HCT116 (cell line): Measurements from ENCODE around the gene S100P. TPM values are rescaled to one million over a fixed set of nuclear protein-coding genes. Genes with fewer than 3 reads are reported as not detected.

Experiments used
- ATAC-seq: fragments of 200-7000 bp; cut with Tn5 transposase; 2 replicates; pipeline ENCODE4 v1.9.1; 2020; ENCODE audit warnings: mild to moderate bottlenecking, moderate library complexity
- BruUV-seq: library from RNA; stranded (reverse); fragments of 400-500 nt; replicated peaks from 2 replicates; lab custom pipeline; 2021; lab: Mats Ljungman, UMichigan
- CTCF ChIA-PET: fragments of 300-600 bp; sonication (Branson Sonifier 250); formaldehyde crosslinking; loops from one replicate; lab custom pipeline; 2021; ENCODE audit warnings: antibody characterized with exemption; lab: Charles Lee
- POLR2A ChIA-PET: fragments of 300-600, 350-600 bp; sonication (Branson Sonifier 250); formaldehyde crosslinking; loops from one replicate; lab custom pipeline; 2021; ENCODE audit warnings: antibody characterized with exemption; lab: Charles Lee
- RAD21 ChIA-PET, 2 experiments: fragments of 300-600 bp; sonication (Branson Sonifier 250); formaldehyde crosslinking; loops; one replicate each; lab custom pipeline; 2023; ENCODE audit warnings: low total read pairs in 2 of 2; ENCODE audit not compliant: uncharacterized antibody in 2 of 2, unreplicated experiment in 2 of 2, low non-redundant PET in 1 of 2; lab: Charles Lee
- DNase-seq: peaks from one replicate; pipeline ENCODE4 v3.0.0-alpha.2; 2010; ENCODE audit warnings: low read depth, low spot score
- H2AFZ ChIP-seq: fragments of 200-600 bp; shearing (Covaris generic), sonication (generic); 2 replicates; pipeline ENCODE4 v1.6.1; 2017; ENCODE audit warnings: low read depth, mixed run types, mixed read lengths, antibody characterized with exemption, low read length; ENCODE audit not compliant: poor library complexity, severe bottlenecking
- H3K27ac ChIP-seq: 2 replicates; pipeline ENCODE4 v1.5.1; 2012; ENCODE audit warnings: low read depth, low read length
- H3K27me3 ChIP-seq: fragments of 200-600 bp; sonication (generic); 2 replicates; pipeline ENCODE4 v1.6.1; 2016; ENCODE audit warnings: mixed run types, low read length, mixed read lengths; ENCODE audit not compliant: insufficient read depth
- H3K36me3 ChIP-seq, 2 experiments: fragments of 200-500 bp in 1 of 2; fragments of 200-600 bp in 1 of 2; sonication (Bioruptor generic) in 1 of 2; sonication (generic) in 1 of 2; 2 replicates each; pipeline versions ENCODE4 v1.5.1 to v1.6.1; 2014 to 2016; ENCODE audit warnings: low read length in 2 of 2, inconsistent platforms in 1 of 2, mixed read lengths in 1 of 2, mixed run types in 1 of 2; ENCODE audit not compliant: insufficient read depth in 2 of 2, control insufficient read depth in 1 of 2
- H3K4me1 ChIP-seq, 2 experiments: fragments of 200-600 bp in 1 of 2; sonication (generic) in 1 of 2; 2 replicates each; pipeline versions ENCODE4 v1.5.1 to v1.6.1; 2012 to 2017; ENCODE audit warnings: low read length in 2 of 2, inconsistent platforms in 1 of 2, mild to moderate bottlenecking in 1 of 2, mixed read lengths in 1 of 2, mixed run types in 1 of 2, moderate library complexity in 1 of 2; ENCODE audit not compliant: insufficient read depth in 2 of 2, control insufficient read depth in 1 of 2
- H3K4me2 ChIP-seq: fragments of 200-600 bp; sonication (generic); 2 replicates; pipeline ENCODE4 v1.6.1; 2017; ENCODE audit warnings: mixed run types, low read length, mixed read lengths
- H3K4me3 ChIP-seq, 2 experiments: fragments of 200-600 bp in 1 of 2; sonication (generic) in 1 of 2; replicated peaks in 1 of 2; 2 replicates each; pipeline ENCODE4 v1.5.1; 2011 to 2016; ENCODE audit warnings: low read length in 2 of 2, control low read depth in 1 of 2, low read depth in 1 of 2, mild to moderate bottlenecking in 1 of 2, mixed read lengths in 1 of 2, mixed run types in 1 of 2
- H3K79me2 ChIP-seq: fragments of 200-600 bp; sonication (generic); 2 replicates; pipeline ENCODE4 v1.6.1; 2017; ENCODE audit warnings: mild to moderate bottlenecking, mixed run types, low read length, moderate library complexity, mixed read lengths; ENCODE audit not compliant: insufficient read depth
- H3K9ac ChIP-seq: fragments of 200-600 bp; sonication (generic); 2 replicates; pipeline ENCODE4 v1.6.1; 2016; ENCODE audit warnings: low read length, mixed read lengths
- H3K9me2 ChIP-seq: fragments of 200-600 bp; sonication (generic), shearing (Covaris generic); 2 replicates; pipeline ENCODE4 v1.6.1; 2017; ENCODE audit warnings: mixed run types, mild to moderate bottlenecking, moderate library complexity; ENCODE audit not compliant: insufficient read depth
- H3K9me3 ChIP-seq, 2 experiments: fragments of 200-500 bp in 1 of 2; fragments of 200-600 bp in 1 of 2; sonication (Bioruptor generic) in 1 of 2; sonication (generic) in 1 of 2; 2 replicates each; pipeline ENCODE4 v1.6.1; 2014 to 2017; ENCODE audit warnings: low read length in 2 of 2, mixed read lengths in 2 of 2, inconsistent platforms in 1 of 2, low read depth in 1 of 2, mild to moderate bottlenecking in 1 of 2, mixed run types in 1 of 2, moderate library complexity in 1 of 2; ENCODE audit not compliant: control insufficient read depth in 1 of 2, insufficient read depth in 1 of 2
- H4K20me1 ChIP-seq: fragments of 200-600 bp; sonication (generic), shearing (Covaris generic); 2 replicates; pipeline ENCODE4 v1.6.1; 2017; ENCODE audit warnings: mixed run types, mild to moderate bottlenecking, moderate library complexity; ENCODE audit not compliant: insufficient read depth
- CBX3 ChIP-seq: IDR thresholded peaks from 2 replicates; pipeline ENCODE4 v1.6.1; 2012; ENCODE audit warnings: low read depth
- EZH2 ChIP-seq: fragments of 200-600 bp; sonication (generic); IDR thresholded peaks from 2 replicates; pipeline ENCODE4 v1.6.1; 2017; ENCODE audit warnings: antibody characterized with exemption, mixed run types
- JUND ChIP-seq: IDR thresholded peaks from 2 replicates; pipeline ENCODE4 v1.6.1; 2012
- TCF7L2 ChIP-seq: IDR thresholded peaks from 2 replicates; pipeline ENCODE4 v1.7.0; 2011; ENCODE audit warnings: borderline replicate concordance, inconsistent platforms; ENCODE audit not compliant: insufficient read depth, insufficient read length; ENCODE audit errors: extremely low read depth
- intact Hi-C: fragments of 100-400 bp; cut with micrococcal nuclease; formaldehyde crosslinking; loops from 2 replicates; pipeline ENCODE4 v1.10.0; 2022
- total RNA-seq: library from RNA; stranded (reverse); gene quantifications from one replicate; pipeline ENCODE4 v1.2.1, GENCODE V29; 2021; ENCODE audit not compliant: unreplicated experiment
- TF ChIP-seq, protein P1 (sequence below): IDR thresholded peaks from 2 replicates; pipeline ENCODE4 v1.6.1; 2012
- TF ChIP-seq, protein P2 (sequence below): IDR thresholded peaks from 2 replicates; pipeline ENCODE4 v1.6.1; 2012
- TF ChIP-seq, protein P3 (sequence below): IDR thresholded peaks from 2 replicates; pipeline ENCODE4 v1.6.1; 2012; ENCODE audit warnings: low read depth

The S100P gene
- total RNA-seq, 1 experiment from 2014 or later: 4.1 TPM

DNA sequence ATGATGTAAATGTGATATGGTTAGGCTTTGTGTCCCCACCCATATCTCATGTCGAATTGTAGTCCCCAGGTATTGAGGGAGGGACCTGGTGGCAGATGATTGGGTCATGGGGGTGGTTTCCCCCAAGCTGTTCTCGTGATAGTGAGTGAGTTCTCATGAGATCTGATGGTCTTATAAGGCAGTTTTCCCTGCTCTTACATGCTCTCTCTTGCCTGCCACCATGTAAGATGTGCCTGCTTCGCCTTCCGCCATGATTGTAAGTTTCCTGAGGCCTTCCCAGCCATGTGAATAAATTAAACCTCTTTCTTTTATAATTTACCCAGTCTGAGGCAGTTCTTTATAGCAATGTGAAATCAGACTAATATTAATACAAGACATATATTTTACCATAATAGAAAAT, 46.2 kb downstream of the S100P start:
- no peak overlapping the region for H3K4me2 ChIP-seq
- no peak overlapping the region for H2AFZ ChIP-seq
- no peaks in the 10 kb centered on the region for H4K20me1 ChIP-seq
- POLR2A ChIA-PET: no interaction called here
- H3K79me2 ChIP-seq: no peaks in the 10 kb centered on the region
- no peak for TF ChIP-seq EZH2
- TF ChIP-seq, protein P1, sequence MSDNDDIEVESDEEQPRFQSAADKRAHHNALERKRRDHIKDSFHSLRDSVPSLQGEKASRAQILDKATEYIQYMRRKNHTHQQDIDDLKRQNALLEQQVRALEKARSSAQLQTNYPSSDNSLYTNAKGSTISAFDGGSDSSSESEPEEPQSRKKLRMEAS: no peak
- TF ChIP-seq, protein P2, sequence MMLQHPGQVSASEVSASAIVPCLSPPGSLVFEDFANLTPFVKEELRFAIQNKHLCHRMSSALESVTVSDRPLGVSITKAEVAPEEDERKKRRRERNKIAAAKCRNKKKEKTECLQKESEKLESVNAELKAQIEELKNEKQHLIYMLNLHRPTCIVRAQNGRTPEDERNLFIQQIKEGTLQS: no peak
- TF ChIP-seq TCF7L2: no peak
- no peak for TF ChIP-seq JUND
- no peak for TF ChIP-seq CBX3
- TF ChIP-seq, protein P3, sequence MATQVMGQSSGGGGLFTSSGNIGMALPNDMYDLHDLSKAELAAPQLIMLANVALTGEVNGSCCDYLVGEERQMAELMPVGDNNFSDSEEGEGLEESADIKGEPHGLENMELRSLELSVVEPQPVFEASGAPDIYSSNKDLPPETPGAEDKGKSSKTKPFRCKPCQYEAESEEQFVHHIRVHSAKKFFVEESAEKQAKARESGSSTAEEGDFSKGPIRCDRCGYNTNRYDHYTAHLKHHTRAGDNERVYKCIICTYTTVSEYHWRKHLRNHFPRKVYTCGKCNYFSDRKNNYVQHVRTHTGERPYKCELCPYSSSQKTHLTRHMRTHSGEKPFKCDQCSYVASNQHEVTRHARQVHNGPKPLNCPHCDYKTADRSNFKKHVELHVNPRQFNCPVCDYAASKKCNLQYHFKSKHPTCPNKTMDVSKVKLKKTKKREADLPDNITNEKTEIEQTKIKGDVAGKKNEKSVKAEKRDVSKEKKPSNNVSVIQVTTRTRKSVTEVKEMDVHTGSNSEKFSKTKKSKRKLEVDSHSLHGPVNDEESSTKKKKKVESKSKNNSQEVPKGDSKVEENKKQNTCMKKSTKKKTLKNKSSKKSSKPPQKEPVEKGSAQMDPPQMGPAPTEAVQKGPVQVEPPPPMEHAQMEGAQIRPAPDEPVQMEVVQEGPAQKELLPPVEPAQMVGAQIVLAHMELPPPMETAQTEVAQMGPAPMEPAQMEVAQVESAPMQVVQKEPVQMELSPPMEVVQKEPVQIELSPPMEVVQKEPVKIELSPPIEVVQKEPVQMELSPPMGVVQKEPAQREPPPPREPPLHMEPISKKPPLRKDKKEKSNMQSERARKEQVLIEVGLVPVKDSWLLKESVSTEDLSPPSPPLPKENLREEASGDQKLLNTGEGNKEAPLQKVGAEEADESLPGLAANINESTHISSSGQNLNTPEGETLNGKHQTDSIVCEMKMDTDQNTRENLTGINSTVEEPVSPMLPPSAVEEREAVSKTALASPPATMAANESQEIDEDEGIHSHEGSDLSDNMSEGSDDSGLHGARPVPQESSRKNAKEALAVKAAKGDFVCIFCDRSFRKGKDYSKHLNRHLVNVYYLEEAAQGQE: no peak
- no peaks in the 10 kb centered on the region for H3K27me3 ChIP-seq
- DNase-seq (no peak), ATAC-seq (no peak)
- peaks cover 0 to 3% of the 10 kb centered on the region in 2 experiments; a peak in 1 of 4 replicates for H3K9me3 ChIP-seq
- CTCF ChIA-PET: no interaction called here
- RAD21 ChIA-PET: no interaction called here
- H3K9ac ChIP-seq: no peak overlapping the region
- H3K4me1 ChIP-seq: no peaks in the 10 kb centered on the region
- no peaks in the 10 kb centered on the region for H3K36me3 ChIP-seq
- no peak overlapping the region for H3K4me3 ChIP-seq
- no TSS peak for BruUV-seq
- H3K27ac ChIP-seq: no peak overlapping the region
- intact Hi-C loops: no loop called here
- no peaks in the 10 kb centered on the region for H3K9me2 ChIP-seq
